GM12892 (cell line): ENCODE results near the gene ME2.
"Not testable (repeated sequence)": the region's sequence is repeated elsewhere in the genome, so short reads cannot be mapped to it uniquely, and the experiment has no call there.

Experiments used
- DNase-seq: peaks from one replicate; pipeline ENCODE4 v3.0.0; 2011; ENCODE audit not compliant: insufficient read length
- FAIRE-seq: peaks from 2 replicates; lab custom pipeline; 2011; peaks lifted over from hg19 to GRCh38; lab: Jason Lieb, UNC
- POLR2A ChIP-seq: IDR thresholded peaks from 2 replicates; pipeline ENCODE4 v1.6.1; 2011; ENCODE audit warnings: low read depth, low read length, control low read depth
- POLR2AphosphoS5 ChIP-seq: IDR thresholded peaks from 2 replicates; pipeline ENCODE4 v1.6.1; 2011; ENCODE audit warnings: low read depth, low read length, control low read depth
- TAF1 ChIP-seq: IDR thresholded peaks from 2 replicates; pipeline ENCODE4 v1.6.1; 2011; ENCODE audit warnings: low read depth, mild to moderate bottlenecking, control low read depth, low read length, borderline replicate concordance

ME2 gene

GRCh38 chr18:50934545-50935211 lies 55.8 kb downstream of the ME2 start:
- no peak for TF ChIP-seq POLR2A
- no peak for TF ChIP-seq TAF1
- no peak for TF ChIP-seq POLR2AphosphoS5
- no peak for DNase-seq
- FAIRE-seq: no peak

- TF ChIP-seq POLR2AphosphoS5: no peak
- TF ChIP-seq POLR2A: no peak
- TF ChIP-seq TAF1: no peak
- no peak for DNase-seq
- no peak for FAIRE-seq
Measured at GRCh38 chr18:50935493-50936191, 56.7 kb downstream of the ME2 start.

- DNase-seq (no peak), FAIRE-seq (no peak)
- TF ChIP-seq TAF1: no peak
- TF ChIP-seq POLR2AphosphoS5: no peak
- no peak for TF ChIP-seq POLR2A
Measured at GRCh38 chr18:50937183-50937582, 58.3 kb downstream of the ME2 start.

GRCh38 chr18:50938912-50939311 lies 60.0 kb downstream of the ME2 start:
- no peak for FAIRE-seq
- no peak for DNase-seq
- TF ChIP-seq POLR2AphosphoS5: no peak

- no peak for FAIRE-seq
- TF ChIP-seq TAF1: no peak
- no peak for TF ChIP-seq POLR2AphosphoS5
- TF ChIP-seq POLR2A: no peak
- no peak for DNase-seq
Measured at GRCh38 chr18:50944245-50944932, 65.5 kb downstream of the ME2 start.

- not testable (repeated sequence) for DNase-seq, FAIRE-seq
Measured at GRCh38 chr18:50945918-50946317, 67.0 kb downstream of the ME2 start.

GRCh38 chr18:50947899-50948298 lies 69.0 kb downstream of the ME2 start:
- no peak for DNase-seq
- TF ChIP-seq POLR2AphosphoS5: no peak
- no peak for TF ChIP-seq TAF1
- no peak for TF ChIP-seq POLR2A
- no peak for FAIRE-seq

- DNase-seq: no peak
- TF ChIP-seq POLR2AphosphoS5 (no peak), TAF1 (no peak), POLR2A (no peak)
- FAIRE-seq: no peak
Measured at GRCh38 chr18:50949185-50949584, 70.3 kb downstream of the ME2 start.

GRCh38 chr18:50950626-50951025 lies 71.7 kb downstream of the ME2 start:
- no peak for DNase-seq
- TF ChIP-seq POLR2AphosphoS5 (no peak), POLR2A (no peak), TAF1 (no peak)
- no peak for FAIRE-seq

GRCh38 chr18:50953822-50954221 lies 74.9 kb downstream of the ME2 start:
- no peak for DNase-seq
- FAIRE-seq: no peak
- TF ChIP-seq POLR2AphosphoS5: no peak

- FAIRE-seq (no peak), DNase-seq (no peak)
- no peak for TF ChIP-seq POLR2A
- TF ChIP-seq POLR2AphosphoS5: no peak
- no peak for TF ChIP-seq TAF1
Measured at GRCh38 chr18:50955253-50955652, 76.3 kb downstream of the ME2 start.

GRCh38 chr18:50956116-50956515 lies 77.2 kb downstream of the ME2 start:
- FAIRE-seq: no peak
- TF ChIP-seq POLR2A: no peak
- TF ChIP-seq POLR2AphosphoS5: no peak
- no peak for TF ChIP-seq TAF1
- no peak for DNase-seq
